Ovary (tissue), 9 donors: Measurements from ENCODE around the gene NDUFS8. TPM values are rescaled to one million over a fixed set of nuclear protein-coding genes. Genes with fewer than 3 reads are reported as not detected.
A peak's percentile ranks its signal among the peaks of the same experiment; 100 is the strongest.

Source experiments
- DNase-seq, 5 donors: peaks; one replicate each; pipeline ENCODE4 v3.0.0-alpha.2; 2019 to 2020
- H3K27ac ChIP-seq, 2 donors: fragments of 200-600 bp; one replicate each; pipeline versions ENCODE4 v1.5.1 to v1.8.0; 2019 to 2022
- H3K27me3 ChIP-seq: fragments of 200-600 bp; one replicate; pipeline ENCODE4 v1.8.0; 2022
- H3K36me3 ChIP-seq: fragments of 200-600 bp; sonication (generic); one replicate; pipeline ENCODE4 v1.5.1; 2019
- H3K4me1 ChIP-seq: one replicate; pipeline ENCODE4 v1.8.1; 2013; ENCODE audit warnings: mild to moderate bottlenecking, moderate library complexity; ENCODE audit not compliant: insufficient read depth
- H3K4me3 ChIP-seq: fragments of 200-600 bp; sonication (generic); one replicate; pipeline ENCODE4 v1.5.1; 2017
- H3K9me3 ChIP-seq, 2 donors: fragments of 200-600 bp in 1 of 2; sonication (generic) in 1 of 2; one replicate each; pipeline versions ENCODE4 v1.5.1 to v1.8.1; 2013 to 2019; ENCODE audit warnings: mild to moderate bottlenecking in 1 of 2, moderate library complexity in 1 of 2
- CTCF ChIP-seq, 3 donors: fragments of 450-650 bp in 2 of 3; fragments of 200-600 bp in 1 of 3; IDR thresholded peaks; one replicate each; pipeline versions ENCODE4 v1.5.1 to v1.8.0; 2016 to 2022; ENCODE audit warnings: antibody characterized with exemption in 3 of 3, mild to moderate bottlenecking in 1 of 3
- EP300 ChIP-seq: sonication (generic); formaldehyde crosslinking; IDR thresholded peaks from one replicate; pipeline ENCODE4 v1.6.1; 2017; ENCODE audit warnings: antibody characterized with exemption
- POLR2A ChIP-seq: fragments of 450-650 bp; IDR thresholded peaks from one replicate; pipeline ENCODE4 v1.6.1; 2017; ENCODE audit warnings: antibody characterized with exemption, mild to moderate bottlenecking, moderate library complexity
- WGBS, 3 donors: extraction: QIAGEN DNeasy Blood & Tissue Kit in 1 of 3; methylation state at CpG; one replicate each; pipeline versions ENCODE4 v1.1.5 to v1.1.7; 2013 to 2017; 5-methylcytosine and 5-hydroxymethylcytosine counted together
- intact Hi-C, 4 donors: fragments of 100-400 bp; cut with DNase I; formaldehyde crosslinking; loops; one replicate each; pipeline versions ENCODE4 v1.11.0 to v1.15.1; 2022 to 2023
- polyA plus RNA-seq, 2 donors: library from polyadenylated mRNA; stranded (reverse); fragments of 200-250 nt in 1 of 2; fragments of 350-450 nt in 1 of 2; fragmentation: Illumina TruSeq in 1 of 2; extraction: RNeasy Lipid Tissue Mini Kit (QIAGEN cat#74804) in 1 of 2; gene quantifications; one replicate each; pipeline ENCODE4 v1.2.3, GENCODE V29; 2013 to 2014
- total RNA-seq, 7 donors: library from RNA; depleted of rRNA in 2 of 7; stranded (reverse); fragments of >200 nt in 2 of 7; fragmentation: NEBNext Ultra II Directional in 3 of 7; extraction: Animal tissue kit (Norgen Biotek cat#: 25700) in 3 of 7; gene quantifications; one replicate each; pipeline versions ENCODE4 v1.1.0 to v1.2.4, GENCODE V29; 2016 to 2023
- donor health status: DM: no; HTN: no; CAD: no; lungs with moderate emphysema.
- donor health status: DM: no; HTN: no; CAD: no.
- donor health status: Bipolar disorder and iron deficiency.
- donor health status: DM: yes; HTN: yes; CAD: no.
- donor health status: DM: no; HTN: no; CAD: no.
- donor health status: DM: yes; HTN: yes; CAD: no.

The NDUFS8 gene
- total and polyA plus RNA-seq, 9 donors: 15.3 to 163 (median 101) TPM

- intact Hi-C loops: loop anchor here in 1 of 4 donors (10.0 kb wide), 1 partner anchor 198 kb away; no protein-coding TSS in a partner anchor
- no peak overlapping the region for H3K27ac ChIP-seq
- peak in 1 of 5 donors; percentile 8 for DNase-seq
Measured at GRCh38 chr11:68006606-68007166, 23.8 kb upstream of the NDUFS8 start.

GRCh38 chr11:68007498-68008380 lies 22.7 kb upstream of the NDUFS8 start:
- H3K4me3 ChIP-seq: no peak overlapping the region
- no peaks in the 10 kb centered on the region for H3K9me3 ChIP-seq
- 84 to 88% (median 85%) methylated on average over 16 of the region's 16 CpGs for WGBS, 3 donors
- intact Hi-C loops: loop anchor here in 1 of 4 donors (10.0 kb wide), 1 partner anchor 197 kb away; no protein-coding TSS in a partner anchor
- peaks cover 10% of the 10 kb centered on the region for H3K4me1 ChIP-seq
- no peaks in the 10 kb centered on the region for H3K27me3 ChIP-seq
- TF ChIP-seq CTCF (IDR thresholded peaks at IDR 0.05): no peak
- TF ChIP-seq EP300: no peak
- no peak for TF ChIP-seq POLR2A
- H3K27ac ChIP-seq: no peak overlapping the region
- no peaks in the 10 kb centered on the region for H3K36me3 ChIP-seq
- peak in 1 of 5 donors; percentile 17 for DNase-seq

More at GRCh38 chr11:68006606-68007166, 23.8 kb upstream of the NDUFS8 start:
- Histone ChIP-seq H3K4me1 (peaks cover 10% of the 10 kb centered on the region), H3K4me3 (no peak overlapping the region), H3K36me3 (no peaks in the 10 kb centered on the region), H3K27me3 (no peaks in the 10 kb centered on the region), H3K9me3 (no peaks in the 10 kb centered on the region)
- 95% methylated on average over 7 of the region's 7 CpGs for WGBS, 3 donors
- TF ChIP-seq EP300: no peak

- TF ChIP-seq POLR2A (no peak), EP300 (no peak), CTCF (IDR thresholded peaks at IDR 0.05) (no peak)
- DNase-seq: peak in 2 of 5 donors; percentile 21 to 35
- WGBS, 3 donors: 85 to 88% (median 86%) methylated on average over 26 to 27 of the region's 27 CpGs
- Histone ChIP-seq H3K9me3 (no peaks in the 10 kb centered on the region), H3K27ac (no peak overlapping the region), H3K4me3 (no peak overlapping the region), H3K27me3 (no peaks in the 10 kb centered on the region), H3K4me1 (peaks cover 13% of the 10 kb centered on the region), H3K36me3 (no peaks in the 10 kb centered on the region)
- intact Hi-C loops: loop anchor here in 1 of 4 donors (10.0 kb wide), 1 partner anchor 196 kb away; no protein-coding TSS in a partner anchor
Measured at GRCh38 chr11:68008381-68009337, 21.8 kb upstream of the NDUFS8 start.

- peaks cover 10% of the 10 kb centered on the region for H3K4me1 ChIP-seq
- WGBS, 3 donors: 17 to 43% (median 30%) methylated on average over 12 of the region's 12 CpGs
- no peaks in the 10 kb centered on the region for H3K9me3 ChIP-seq
- intact Hi-C loops: loop anchor here in 1 of 4 donors (10.0 kb wide), 1 partner anchor 195 kb away; no protein-coding TSS in a partner anchor
- TF ChIP-seq CTCF (IDR thresholded peaks at IDR 0.05) (peak in 1 of 3 donors; percentile 15), POLR2A (no peak), EP300 (no peak)
- peak overlapping the region; percentile 43 to 72 for H3K27ac ChIP-seq
- peak in 1 of 5 donors; percentile 33 for DNase-seq
- H3K4me3 ChIP-seq: no peak overlapping the region
- no peaks in the 10 kb centered on the region for H3K36me3 ChIP-seq
- no peaks in the 10 kb centered on the region for H3K27me3 ChIP-seq
Measured at GRCh38 chr11:68009391-68010089, 20.9 kb upstream of the NDUFS8 start.
